Measurements from ENCODE around the gene TDRD9. TPM values are rescaled to one million over a fixed set of nuclear protein-coding genes. Genes with fewer than 3 reads are reported as not detected.
"Not testable (repeated sequence)": the region's sequence is repeated elsewhere in the genome, so short reads cannot be mapped to it uniquely, and the experiment has no call there.

TDRD9 gene
- total RNA-seq, 1 donor from 2014 or later, result 0.19 TPM

GRCh38 chr14:103887170-103887501 lies 41.1 kb upstream of the TDRD9 start:
- Mint-ChIP-seq H3K4me1 (no peaks in the 10 kb centered on the region), H3K27me3 (no peaks in the 10 kb centered on the region), H3K36me3 (ENCODE audit: low read depth) (no peaks in the 10 kb centered on the region), H3K9me3 (no peaks in the 10 kb centered on the region), H3K4me3 (no peak overlapping the region), H3K27ac (no peak overlapping the region)
- intact Hi-C loops (cut with micrococcal nuclease), result no loop called here
- no peak for DNase-seq

DNA sequence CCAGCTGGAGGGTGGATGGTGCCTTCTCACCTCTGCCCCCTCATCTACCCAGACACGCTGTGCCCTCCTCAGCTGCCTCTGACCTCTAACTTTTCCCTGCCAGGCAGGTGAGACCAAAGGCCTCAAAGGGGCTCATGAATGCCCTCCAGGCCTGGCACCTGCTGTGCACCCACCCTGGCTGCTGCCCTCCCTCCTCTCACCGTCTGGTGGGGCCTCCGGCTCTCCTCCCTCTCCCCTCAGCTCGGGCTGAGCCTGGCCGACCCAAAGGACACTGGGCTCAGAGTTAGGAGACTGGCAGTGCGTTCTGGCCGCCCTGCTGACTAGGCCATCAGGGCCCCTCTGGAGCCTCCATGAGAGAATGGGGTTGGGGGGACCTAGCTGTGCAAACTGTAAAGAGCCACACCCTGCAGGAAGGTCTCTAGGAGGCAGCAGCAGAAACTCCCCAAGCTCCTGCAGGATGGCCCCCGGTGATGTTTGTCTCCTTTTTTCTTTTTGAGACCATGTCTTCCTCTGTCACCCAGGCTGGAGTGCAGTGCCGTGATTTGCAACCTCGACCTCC lies 40.6 kb upstream of the TDRD9 start:
- H3K27ac Mint-ChIP-seq, result no peak overlapping the region
- no peaks in the 10 kb centered on the region for H3K9me3 Mint-ChIP-seq
- no peaks in the 10 kb centered on the region for H3K27me3 Mint-ChIP-seq
- no peaks in the 10 kb centered on the region for H3K36me3 Mint-ChIP-seq (ENCODE audit: low read depth)
- no peak overlapping the region for H3K4me3 Mint-ChIP-seq
- intact Hi-C loops (cut with micrococcal nuclease), result no loop called here
- no peak for DNase-seq
- H3K4me1 Mint-ChIP-seq, result no peaks in the 10 kb centered on the region

DNA sequence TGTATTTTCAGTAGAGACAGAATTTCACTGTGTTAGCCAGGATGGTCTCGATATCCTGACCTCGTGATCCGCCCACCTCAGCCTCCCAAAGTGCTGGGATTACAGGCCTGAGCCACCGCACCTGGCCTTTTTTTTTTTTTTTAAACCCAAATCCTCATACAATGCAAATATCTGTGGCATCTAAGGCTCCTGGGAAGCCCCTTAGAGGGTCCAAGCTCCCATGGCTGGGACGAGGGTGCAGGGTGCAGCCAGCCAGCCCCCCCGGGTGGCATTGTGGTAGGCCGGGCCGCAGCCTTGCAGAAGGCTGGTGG lies 39.3 kb upstream of the TDRD9 start:
- H3K27ac Mint-ChIP-seq; DNase-seq; H3K36me3 Mint-ChIP-seq (ENCODE audit: low read depth); H3K9me3 Mint-ChIP-seq; H3K4me1 Mint-ChIP-seq; intact Hi-C loops (cut with micrococcal nuclease); H3K27me3 Mint-ChIP-seq; H3K4me3 Mint-ChIP-seq: not testable (repeated sequence)

DNA sequence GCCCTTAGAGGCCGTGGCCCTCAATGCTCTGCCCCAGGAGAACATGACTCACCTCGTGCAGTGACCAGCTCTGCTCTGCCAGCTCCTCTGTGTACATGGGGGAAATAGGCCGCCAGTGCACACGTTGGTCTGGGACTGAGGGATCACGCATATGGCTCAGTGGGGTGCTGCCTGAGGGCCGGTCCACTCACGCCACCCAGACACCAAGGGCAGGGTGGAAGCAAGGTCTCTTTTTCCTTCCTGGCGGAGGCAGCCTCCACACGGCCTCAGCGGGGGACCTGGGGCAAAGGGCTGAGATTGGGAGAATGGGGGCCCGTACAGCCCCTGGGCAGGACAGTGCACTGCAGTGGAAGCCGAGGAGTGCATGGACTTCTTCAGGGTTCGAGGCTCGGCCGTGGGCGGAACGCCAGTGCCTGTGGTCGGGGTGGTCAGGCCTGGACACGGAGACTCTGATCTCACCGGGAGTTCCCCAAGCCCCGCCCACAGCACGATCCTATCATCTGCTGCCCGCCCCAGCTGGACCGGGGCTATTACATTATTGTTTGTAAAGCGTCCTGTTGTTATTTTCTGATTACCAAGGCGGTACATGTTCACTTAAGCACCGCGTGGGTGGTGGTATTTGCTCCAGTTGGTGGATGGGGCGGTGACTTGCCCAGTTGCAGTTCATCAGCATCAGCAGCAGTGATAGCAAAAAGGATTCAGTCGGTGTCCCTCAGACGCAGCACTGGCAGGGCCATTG lies 38.8 kb upstream of the TDRD9 start:
- no peaks in the 10 kb centered on the region for H3K36me3 Mint-ChIP-seq (ENCODE audit: low read depth)

GRCh38 chr14:103890052-103890371 lies 38.2 kb upstream of the TDRD9 start:
- Mint-ChIP-seq H3K27ac (no peak overlapping the region), H3K4me1 (no peaks in the 10 kb centered on the region), H3K4me3 (no peak overlapping the region), H3K27me3 (no peaks in the 10 kb centered on the region), H3K9me3 (no peaks in the 10 kb centered on the region), H3K36me3 (ENCODE audit: low read depth) (no peaks in the 10 kb centered on the region)
- intact Hi-C loops (cut with micrococcal nuclease), result no loop called here
- no peak for DNase-seq

More for the DNA sequence above, 38.8 kb upstream of the TDRD9 start:
- Mint-ChIP-seq H3K27ac (no peak overlapping the region), H3K4me3 (no peak overlapping the region), H3K27me3 (no peaks in the 10 kb centered on the region), H3K4me1 (no peaks in the 10 kb centered on the region), H3K9me3 (no peaks in the 10 kb centered on the region)
- DNase-seq, result no peak
- intact Hi-C loops (cut with micrococcal nuclease), result no loop called here

DNA sequence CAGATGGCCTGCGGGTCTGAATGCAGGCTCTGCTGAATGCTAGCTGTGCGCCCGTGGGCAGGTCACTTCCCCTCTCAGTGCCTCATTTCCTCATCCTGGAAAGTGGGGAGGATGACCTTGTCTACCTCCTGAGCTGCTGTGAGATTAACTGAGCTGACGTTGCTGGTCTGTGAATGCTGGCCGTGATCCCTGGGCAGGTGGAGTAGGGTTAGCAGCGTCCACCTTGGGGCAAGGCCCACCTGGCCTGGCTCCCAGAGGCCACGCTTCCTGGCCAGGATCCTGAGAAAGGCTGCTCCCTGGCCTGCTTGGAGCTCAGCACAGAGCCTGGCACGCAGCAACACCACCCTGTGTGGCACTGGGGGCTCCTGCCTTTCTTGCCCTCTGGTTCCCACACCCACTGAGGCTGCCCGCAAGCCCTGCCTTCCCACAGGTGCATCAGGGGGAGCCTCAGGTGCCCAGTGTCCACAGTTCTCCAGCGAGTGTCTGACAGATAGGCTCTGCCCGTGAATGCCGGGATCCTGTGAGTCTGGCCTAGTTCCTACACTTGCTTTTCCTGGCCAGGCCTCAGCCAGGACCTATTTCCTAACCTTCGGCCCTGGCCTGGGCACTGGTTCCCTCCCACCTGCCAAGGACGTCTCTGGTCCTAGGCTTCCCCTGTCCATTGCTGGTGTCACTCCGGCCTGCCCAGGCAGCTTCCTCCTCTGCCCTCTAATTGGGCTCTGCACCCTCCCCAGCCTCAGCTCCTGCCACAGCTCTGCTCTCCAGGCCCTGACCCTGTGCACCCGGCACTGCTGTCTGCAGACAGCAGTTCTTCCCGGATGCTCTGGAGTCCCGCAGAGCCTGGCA lies 37.2 kb upstream of the TDRD9 start:
- DNase-seq, result no peak
- H3K27me3 Mint-ChIP-seq, result no peaks in the 10 kb centered on the region
- no peak overlapping the region for H3K27ac Mint-ChIP-seq
- intact Hi-C loops (cut with micrococcal nuclease), result no loop called here
- H3K36me3 Mint-ChIP-seq (ENCODE audit: low read depth), result no peaks in the 10 kb centered on the region
- no peaks in the 10 kb centered on the region for H3K4me1 Mint-ChIP-seq
- H3K4me3 Mint-ChIP-seq, result no peak overlapping the region
- H3K9me3 Mint-ChIP-seq, result no peaks in the 10 kb centered on the region

- H3K27me3 Mint-ChIP-seq, result no peaks in the 10 kb centered on the region
- no peak for DNase-seq
- no peaks in the 10 kb centered on the region for H3K4me1 Mint-ChIP-seq
- no peaks in the 10 kb centered on the region for H3K9me3 Mint-ChIP-seq
- H3K36me3 Mint-ChIP-seq (ENCODE audit: low read depth), result no peaks in the 10 kb centered on the region
- intact Hi-C loops (cut with micrococcal nuclease), result no loop called here
- no peak overlapping the region for H3K4me3 Mint-ChIP-seq
- no peak overlapping the region for H3K27ac Mint-ChIP-seq
Observed at GRCh38 chr14:103891667-103892215, 36.5 kb upstream of the TDRD9 start.

DNA sequence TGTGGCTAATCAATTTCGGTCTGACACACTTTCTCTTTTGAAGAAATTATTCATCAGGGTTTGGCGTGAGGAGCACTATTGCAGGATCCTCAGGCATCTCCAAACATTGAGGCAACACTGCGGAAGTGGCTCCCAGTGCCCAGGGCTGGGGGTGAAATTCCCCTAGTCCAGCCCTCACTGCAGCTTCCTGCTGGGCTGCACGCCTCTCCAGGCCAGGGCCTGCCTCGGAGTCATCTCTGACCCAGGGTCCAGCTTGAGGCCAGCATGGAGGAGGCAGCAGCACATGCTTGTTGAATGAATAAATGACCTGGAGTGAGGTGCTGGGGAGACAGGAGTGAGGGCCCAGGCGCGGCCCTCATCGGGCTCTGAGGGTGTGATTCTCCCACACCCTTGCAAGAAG lies 36.0 kb upstream of the TDRD9 start:
- intact Hi-C loops (cut with micrococcal nuclease), result no loop called here
- H3K27ac Mint-ChIP-seq, result no peak overlapping the region
- DNase-seq, result no peak
- H3K36me3 Mint-ChIP-seq (ENCODE audit: low read depth), result no peaks in the 10 kb centered on the region
- H3K4me1 Mint-ChIP-seq, result no peaks in the 10 kb centered on the region
- H3K27me3 Mint-ChIP-seq, result no peaks in the 10 kb centered on the region
- no peaks in the 10 kb centered on the region for H3K9me3 Mint-ChIP-seq
- no peak overlapping the region for H3K4me3 Mint-ChIP-seq

- H3K4me1 Mint-ChIP-seq, result no peaks in the 10 kb centered on the region
- H3K36me3 Mint-ChIP-seq (ENCODE audit: low read depth), result no peaks in the 10 kb centered on the region
- H3K9me3 Mint-ChIP-seq, result no peaks in the 10 kb centered on the region
- H3K27me3 Mint-ChIP-seq, result no peaks in the 10 kb centered on the region
- no peak overlapping the region for H3K4me3 Mint-ChIP-seq
- intact Hi-C loops (cut with micrococcal nuclease), result no loop called here
- H3K27ac Mint-ChIP-seq, result no peak overlapping the region
- no peak for DNase-seq
Observed at GRCh38 chr14:103894034-103894722, 34.1 kb upstream of the TDRD9 start.

DNA sequence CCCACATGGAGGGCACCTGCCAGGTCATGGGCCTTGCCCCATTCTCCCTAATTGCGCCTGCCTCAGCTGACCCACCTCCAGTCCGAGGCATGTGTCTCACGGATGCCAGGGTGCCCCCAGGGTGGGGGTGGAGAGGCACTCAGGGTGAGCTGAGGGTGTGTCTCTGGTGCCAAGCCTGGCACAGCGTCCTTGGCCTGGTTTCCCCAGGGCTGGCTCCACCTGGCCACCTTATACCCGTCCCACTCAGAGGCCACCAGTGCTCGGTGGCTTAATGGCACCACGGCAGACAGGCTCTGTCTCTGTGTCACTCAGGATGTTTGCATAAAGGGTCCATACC lies 33.6 kb upstream of the TDRD9 start:
- Mint-ChIP-seq H3K4me3 (no peak overlapping the region), H3K27ac (no peak overlapping the region), H3K9me3 (no peaks in the 10 kb centered on the region), H3K36me3 (ENCODE audit: low read depth) (no peaks in the 10 kb centered on the region), H3K4me1 (no peaks in the 10 kb centered on the region), H3K27me3 (no peaks in the 10 kb centered on the region)
- intact Hi-C loops (cut with micrococcal nuclease), result no loop called here
- DNase-seq, result no peak

DNA sequence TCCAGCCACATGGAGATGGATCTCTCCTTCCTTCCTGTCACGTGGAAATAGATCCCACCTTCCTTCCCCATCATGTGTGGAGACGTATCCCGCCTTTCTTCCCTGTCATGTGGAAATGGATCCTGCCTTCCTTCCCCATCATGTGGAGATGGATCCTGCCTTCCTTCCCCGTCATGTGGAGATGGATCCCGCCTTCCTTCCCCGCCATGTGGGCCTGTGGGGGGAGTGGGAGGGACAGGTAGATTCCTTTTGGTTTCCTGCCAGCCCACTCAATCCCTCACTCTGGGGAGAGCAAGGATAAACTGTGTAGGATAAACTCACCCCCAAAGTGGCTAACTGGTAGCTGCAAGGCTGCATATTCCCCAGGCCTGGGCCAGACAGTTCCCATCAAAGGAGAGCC lies 31.7 kb upstream of the TDRD9 start:
- no peak for DNase-seq
- Mint-ChIP-seq H3K27ac (no peak overlapping the region), H3K9me3 (no peaks in the 10 kb centered on the region), H3K4me1 (peaks cover 2% of the 10 kb centered on the region), H3K4me3 (no peak overlapping the region), H3K36me3 (ENCODE audit: low read depth) (no peaks in the 10 kb centered on the region), H3K27me3 (peaks cover 1% of the 10 kb centered on the region)
- intact Hi-C loops (cut with micrococcal nuclease), result no loop called here

- intact Hi-C loops (cut with micrococcal nuclease), result no loop called here
Observed at GRCh38 chr14:103897075-103897947, 30.9 kb upstream of the TDRD9 start.

GRCh38 chr14:103898204-103898603 lies 30.1 kb upstream of the TDRD9 start:
- Mint-ChIP-seq H3K36me3 (ENCODE audit: low read depth) (no peaks in the 10 kb centered on the region), H3K27ac (no peak overlapping the region), H3K4me1 (peaks cover 2% of the 10 kb centered on the region), H3K27me3 (peaks cover 1% of the 10 kb centered on the region), H3K9me3 (no peaks in the 10 kb centered on the region), H3K4me3 (no peak overlapping the region)
- no peak for DNase-seq
- intact Hi-C loops (cut with micrococcal nuclease), result no loop called here

More at GRCh38 chr14:103897075-103897947, 30.9 kb upstream of the TDRD9 start:
- Mint-ChIP-seq H3K9me3 (no peaks in the 10 kb centered on the region), H3K4me1 (peaks cover 2% of the 10 kb centered on the region), H3K36me3 (ENCODE audit: low read depth) (no peaks in the 10 kb centered on the region), H3K27me3 (peaks cover 1% of the 10 kb centered on the region), H3K27ac (no peak overlapping the region), H3K4me3 (no peak overlapping the region)
- DNase-seq, result no peak
